HG03135 (cell line): ENCODE data around the gene KRTDAP.

Source experiments
- ATAC-seq: cut with Tn5 transposase; IDR thresholded peaks from one replicate; pipeline ENCODE4 v1.9.1; 2021; ENCODE audit warnings: mild to moderate bottlenecking, moderate library complexity; ENCODE audit not compliant: unreplicated experiment

Gene KRTDAP

GRCh38 chr19:35457173-35457572 is 33.1 kb downstream of the KRTDAP start:
- ATAC-seq = no peak

GRCh38 chr19:35455616-35456201 is 34.6 kb downstream of the KRTDAP start:
- ATAC-seq = no peak

DNA sequence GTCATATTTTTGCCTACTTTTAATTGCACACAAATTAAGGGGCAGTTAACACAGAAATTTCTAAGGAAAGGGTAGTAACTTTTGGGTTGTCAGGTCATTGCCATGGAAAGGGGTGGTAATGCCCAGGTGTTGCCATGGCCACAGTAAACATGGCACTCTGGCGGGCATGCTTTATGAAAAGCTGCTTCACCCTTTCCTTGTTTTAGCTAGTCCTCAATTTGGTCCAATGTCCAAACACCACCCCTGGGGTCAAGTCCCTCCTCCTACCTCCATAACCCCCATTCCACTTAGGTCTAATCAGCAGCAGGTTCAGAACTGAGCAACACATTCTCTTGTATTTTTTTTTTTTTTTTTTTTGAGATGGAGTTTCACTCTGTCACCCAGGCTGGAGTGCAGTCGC is 35.6 kb downstream of the KRTDAP start:
- no peak for ATAC-seq

DNA sequence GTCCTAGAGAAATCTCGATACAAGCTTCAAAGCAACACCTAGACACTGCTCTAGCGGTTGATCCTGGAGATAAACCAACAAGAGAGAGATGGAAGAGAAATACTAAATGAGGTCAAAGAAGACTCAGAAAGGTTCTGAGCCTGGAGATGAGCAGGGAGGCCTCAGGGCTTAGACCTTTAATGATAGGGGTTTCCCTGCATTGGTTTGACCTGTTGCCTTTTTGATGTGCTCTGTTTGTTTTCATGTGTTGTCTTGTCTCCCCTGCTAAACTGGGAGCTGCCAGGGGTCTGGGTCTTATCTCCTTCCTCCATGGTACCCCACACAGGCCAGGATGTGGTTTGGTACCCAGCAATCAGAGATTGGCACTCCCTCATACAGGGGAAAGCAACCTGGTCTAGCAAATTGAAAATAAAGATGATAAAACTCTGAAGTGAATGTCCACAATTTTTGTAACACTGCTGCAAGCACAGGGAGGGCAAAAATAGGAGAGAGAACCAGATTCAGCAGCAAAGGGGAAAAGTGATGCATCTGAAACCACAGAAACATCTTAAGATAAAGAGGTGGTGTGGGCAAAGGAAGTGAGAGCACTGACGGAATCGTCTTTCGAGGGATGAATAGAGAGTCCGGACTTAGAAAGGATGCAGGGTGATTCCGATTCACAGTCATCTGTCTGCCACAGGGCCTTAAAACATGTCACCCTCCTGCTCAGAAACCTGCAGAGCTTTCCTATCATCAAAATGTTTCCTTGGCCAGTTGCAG is 38.7 kb downstream of the KRTDAP start:
- no peak for ATAC-seq

DNA sequence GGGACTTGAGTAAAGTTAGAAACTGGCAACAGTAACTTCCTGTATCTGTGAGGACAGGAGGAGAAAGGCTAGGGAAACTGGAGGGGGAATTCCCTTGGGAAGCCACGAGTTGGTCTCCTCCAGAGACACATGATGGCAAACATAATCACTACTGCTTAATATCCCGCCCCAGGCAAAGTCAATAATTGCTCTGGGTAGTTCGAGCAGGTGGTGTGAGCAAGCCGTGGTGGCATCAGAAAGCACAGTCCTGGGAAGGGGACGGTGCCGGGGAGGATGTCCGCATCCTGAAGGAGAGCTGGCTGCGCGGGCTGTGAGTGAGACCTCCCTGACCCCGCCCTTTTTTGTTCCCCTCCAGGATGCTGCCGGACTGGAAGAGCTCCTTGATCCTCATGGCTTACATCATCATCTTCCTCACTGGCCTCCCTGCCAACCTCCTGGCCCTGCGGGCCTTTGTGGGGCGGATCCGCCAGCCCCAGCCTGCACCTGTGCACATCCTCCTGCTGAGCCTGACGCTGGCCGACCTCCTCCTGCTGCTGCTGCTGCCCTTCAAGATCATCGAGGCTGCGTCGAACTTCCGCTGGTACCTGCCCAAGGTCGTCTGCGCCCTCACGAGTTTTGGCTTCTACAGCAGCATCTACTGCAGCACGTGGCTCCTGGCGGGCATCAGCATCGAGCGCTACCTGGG is 40.8 kb downstream of the KRTDAP start:
- ATAC-seq = no peak

- ATAC-seq = no peak
Measured at GRCh38 chr19:35447606-35448469, 42.4 kb downstream of the KRTDAP start, which contains the start of gene FFAR2. TSS of gene FFAR2 (plus strand) at chr19:35448257. CDS start at chr19:35449715, 1,458 bp downstream.

GRCh38 chr19:35445826-35446593 is 44.3 kb downstream of the KRTDAP start:
- no peak for ATAC-seq

DNA sequence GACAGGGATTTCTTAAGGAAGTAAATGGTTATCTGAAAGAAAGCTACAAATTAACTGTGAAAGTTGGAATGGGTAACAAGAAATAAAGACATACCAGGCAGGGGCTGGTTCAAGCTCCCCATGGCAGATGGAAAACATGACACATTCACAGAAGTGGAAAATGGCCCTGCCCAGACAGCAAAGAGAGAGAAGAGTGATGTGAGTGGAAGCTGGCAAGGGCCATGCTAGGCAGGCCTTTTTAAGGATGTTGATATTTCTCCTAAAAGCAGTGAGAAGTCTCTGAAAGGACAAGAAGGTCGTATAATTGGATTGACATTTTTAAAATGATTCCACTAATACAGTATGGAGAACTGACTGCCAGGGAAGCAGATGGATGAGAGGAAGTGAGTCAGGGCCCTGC is 45.5 kb downstream of the KRTDAP start:
- no peak for ATAC-seq

DNA sequence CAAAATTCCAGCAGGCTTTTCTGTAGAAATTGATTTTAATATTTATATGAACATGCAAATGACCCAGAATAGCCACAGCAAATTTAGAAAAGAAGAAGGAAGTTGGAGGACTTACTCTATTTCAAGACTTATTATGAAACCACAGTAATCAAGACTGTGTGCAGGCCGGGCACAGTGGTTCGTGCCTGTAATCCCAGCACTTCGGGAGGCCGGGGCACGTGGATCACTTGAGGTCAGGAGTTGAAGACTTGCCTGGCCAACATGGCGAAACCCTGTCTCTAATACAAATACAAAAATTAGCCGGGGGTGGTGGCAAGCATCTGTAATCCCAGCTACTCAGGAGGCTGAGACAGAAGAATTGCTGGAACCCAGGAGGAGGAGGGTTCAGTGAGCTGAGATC is 48.2 kb downstream of the KRTDAP start:
- no peak for ATAC-seq

GRCh38 chr19:35439921-35440320 is 50.3 kb downstream of the KRTDAP start:
- no peak for ATAC-seq

- no peak for ATAC-seq
Measured at GRCh38 chr19:35438527-35438926, 51.7 kb downstream of the KRTDAP start.

- no peak for ATAC-seq
Measured at GRCh38 chr19:35438096-35438495, 52.2 kb downstream of the KRTDAP start.

- ATAC-seq = no peak
Measured at GRCh38 chr19:35437406-35437951, 52.8 kb downstream of the KRTDAP start.
